Measurements from ENCODE around the gene EPB41L4A.

EPB41L4A gene

DNA sequence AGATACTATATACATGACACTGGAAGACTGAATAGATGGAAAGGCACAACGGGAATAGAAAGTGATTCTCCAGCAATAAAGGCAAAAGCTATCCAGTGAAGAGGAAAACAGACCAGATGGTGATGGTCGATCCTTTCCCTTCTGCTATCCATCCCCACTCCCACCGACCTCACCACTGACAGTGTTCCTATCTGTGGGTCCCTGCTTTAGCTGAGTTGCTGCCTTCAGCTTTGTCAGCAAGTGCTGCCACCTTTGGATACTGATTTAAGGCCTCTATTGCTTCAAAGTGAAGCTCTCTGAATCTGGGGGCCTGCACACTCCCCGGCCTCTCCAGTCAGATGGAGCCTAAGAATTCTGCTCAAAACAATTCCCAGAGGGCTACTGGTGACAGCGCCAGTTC lies 32.3 kb downstream of the EPB41L4A start:
- Histone ChIP-seq H3K4me1 (ENCODE audit: control insufficient read depth, low read depth, low read length) (peaks cover 4% of the 10 kb centered on the region), H2BK15ac (replicated peaks; ENCODE audit: low read depth) (no peak overlapping the region), H2AK5ac (ENCODE audit: low read length) (no peak overlapping the region), H3K9ac (ENCODE audit: low read length) (no peak overlapping the region), H4K5ac (ENCODE audit: low read length) (no peak overlapping the region), H2BK5ac (ENCODE audit: low read length) (no peak overlapping the region), H3K4me3 (ENCODE audit: low read length) (no peak overlapping the region), H3K27me3 (ENCODE audit: insufficient read depth, low read length, poor library complexity) (no peaks in the 10 kb centered on the region), H3K36me3 (ENCODE audit: control insufficient read depth, insufficient read depth, low read length) (no peaks in the 10 kb centered on the region), H2BK120ac (ENCODE audit: low read depth, low read length) (no peak overlapping the region), H3K79me2 (ENCODE audit: control insufficient read depth, insufficient read depth, low read length) (no peaks in the 10 kb centered on the region), H3K4me2 (ENCODE audit: low read length) (no peak overlapping the region), H3K27ac (ENCODE audit: low read depth, low read length) (no peak overlapping the region), H3K23ac (ENCODE audit: low read length) (no peak overlapping the region), H3K4ac (ENCODE audit: low read depth, low read length) (no peak overlapping the region), H3K18ac (ENCODE audit: low read length) (no peak overlapping the region), H3K79me1 (ENCODE audit: low read length) (no peaks in the 10 kb centered on the region), H3K56ac (ENCODE audit: low read length) (no peak overlapping the region), H4K8ac (ENCODE audit: low read depth, low read length) (no peak overlapping the region)
- no peak for DNase-seq
- WGBS (ENCODE audit: extremely low coverage, insufficient coverage, low lambda C conversion rate): no CpG with 5 or more reads among the region's 5 CpGs

DNA sequence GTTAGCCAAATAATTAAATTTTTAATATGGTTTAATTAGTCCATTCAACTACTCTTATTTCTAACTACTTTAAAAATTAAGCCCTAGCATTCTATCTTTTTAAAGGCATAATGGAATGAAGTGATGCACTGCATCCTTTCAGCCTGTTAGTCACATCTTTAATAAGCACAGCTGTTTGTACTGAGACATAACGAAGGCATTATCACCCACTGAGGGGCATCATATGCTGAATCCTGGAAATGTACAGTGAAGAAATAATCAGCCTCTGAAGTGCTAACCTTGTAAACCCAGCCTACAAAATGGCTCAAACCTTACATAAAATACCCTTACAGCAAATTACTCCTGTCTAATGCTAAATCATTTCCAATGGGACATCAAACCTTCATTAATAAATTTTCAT lies 33.1 kb downstream of the EPB41L4A start:
- no peak overlapping the region for H2AK5ac ChIP-seq (ENCODE audit: low read length)
- no peak for DNase-seq
- no peak overlapping the region for H3K4ac ChIP-seq (ENCODE audit: low read depth, low read length)
- WGBS (ENCODE audit: extremely low coverage, insufficient coverage, low lambda C conversion rate): no CpG with 5 or more reads among the region's 1 CpG
- no peak overlapping the region for H2BK15ac ChIP-seq (replicated peaks; ENCODE audit: low read depth)
- no peak overlapping the region for H3K4me2 ChIP-seq (ENCODE audit: low read length)
- no peak overlapping the region for H3K18ac ChIP-seq (ENCODE audit: low read length)
- no peak overlapping the region for H2BK120ac ChIP-seq (ENCODE audit: low read depth, low read length)
- H3K27ac ChIP-seq (ENCODE audit: low read depth, low read length): no peak overlapping the region
- H3K56ac ChIP-seq (ENCODE audit: low read length): no peak overlapping the region
- H3K79me2 ChIP-seq (ENCODE audit: control insufficient read depth, insufficient read depth, low read length): no peaks in the 10 kb centered on the region
- no peak overlapping the region for H2BK5ac ChIP-seq (ENCODE audit: low read length)
- H3K23ac ChIP-seq (ENCODE audit: low read length): no peak overlapping the region
- H3K27me3 ChIP-seq (ENCODE audit: insufficient read depth, low read length, poor library complexity): no peaks in the 10 kb centered on the region
- H3K4me3 ChIP-seq (ENCODE audit: low read length): no peak overlapping the region
- no peak overlapping the region for H3K9ac ChIP-seq (ENCODE audit: low read length)
- H3K79me1 ChIP-seq (ENCODE audit: low read length): no peaks in the 10 kb centered on the region
- H4K5ac ChIP-seq (ENCODE audit: low read length): no peak overlapping the region
- peaks cover 4% of the 10 kb centered on the region for H3K4me1 ChIP-seq (ENCODE audit: control insufficient read depth, low read depth, low read length)
- H3K36me3 ChIP-seq (ENCODE audit: control insufficient read depth, insufficient read depth, low read length): no peaks in the 10 kb centered on the region
- H4K8ac ChIP-seq (ENCODE audit: low read depth, low read length): no peak overlapping the region

DNA sequence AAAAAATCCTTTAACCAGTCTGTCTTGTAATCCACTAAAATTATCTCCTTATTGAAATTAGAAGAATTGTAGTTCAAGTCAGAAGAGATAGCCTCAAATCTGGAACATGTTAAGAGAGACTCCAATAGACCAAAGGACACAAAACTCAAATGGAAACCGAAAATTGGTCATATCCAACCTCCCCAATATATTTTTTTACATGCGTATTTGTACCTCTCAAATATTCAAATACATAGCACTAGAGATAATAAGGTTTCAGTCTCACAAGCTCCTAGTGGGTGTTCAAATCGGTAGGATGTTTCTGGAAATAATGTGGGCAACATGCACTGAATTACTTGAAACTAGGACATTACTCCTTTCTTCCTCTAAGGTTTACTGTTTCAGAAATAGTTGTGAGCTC lies 33.5 kb downstream of the EPB41L4A start:
- no peak overlapping the region for H3K56ac ChIP-seq (ENCODE audit: low read length)

DNA sequence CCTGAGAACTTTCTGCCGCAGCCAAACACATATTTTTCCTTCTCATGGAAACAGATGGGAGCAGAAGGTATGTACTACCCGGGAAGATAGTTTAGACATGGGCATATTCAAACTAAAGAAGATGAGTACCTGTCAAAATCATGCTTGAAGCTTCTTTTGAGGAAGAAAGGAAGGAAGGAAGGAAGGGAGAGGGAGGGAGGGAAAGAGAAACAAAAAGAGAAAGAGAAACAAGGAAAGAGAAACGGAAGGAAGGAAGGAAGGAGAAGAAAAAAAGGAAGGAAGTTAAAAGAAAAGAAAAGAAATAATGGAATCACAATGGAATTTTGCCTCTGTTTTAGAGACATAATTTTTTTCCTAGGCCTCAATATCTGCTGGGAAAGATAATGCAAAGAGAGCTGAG lies 34.6 kb downstream of the EPB41L4A start:
- DNase-seq: no peak
- Histone ChIP-seq H3K18ac (ENCODE audit: low read length) (no peak overlapping the region), H2BK5ac (ENCODE audit: low read length) (no peak overlapping the region), H4K5ac (ENCODE audit: low read length) (no peak overlapping the region), H3K4me2 (ENCODE audit: low read length) (no peak overlapping the region), H3K27ac (ENCODE audit: low read depth, low read length) (no peak overlapping the region), H3K9ac (ENCODE audit: low read length) (no peak overlapping the region), H3K4me1 (ENCODE audit: control insufficient read depth, low read depth, low read length) (peaks cover 4% of the 10 kb centered on the region), H3K23ac (ENCODE audit: low read length) (no peak overlapping the region), H2BK15ac (replicated peaks; ENCODE audit: low read depth) (no peak overlapping the region), H2BK120ac (ENCODE audit: low read depth, low read length) (no peak overlapping the region), H4K8ac (ENCODE audit: low read depth, low read length) (no peak overlapping the region), H3K4me3 (ENCODE audit: low read length) (no peak overlapping the region), H3K56ac (ENCODE audit: low read length) (no peak overlapping the region), H3K27me3 (ENCODE audit: insufficient read depth, low read length, poor library complexity) (no peaks in the 10 kb centered on the region), H3K4ac (ENCODE audit: low read depth, low read length) (no peak overlapping the region), H3K79me2 (ENCODE audit: control insufficient read depth, insufficient read depth, low read length) (no peaks in the 10 kb centered on the region), H3K79me1 (ENCODE audit: low read length) (no peaks in the 10 kb centered on the region), H3K36me3 (ENCODE audit: control insufficient read depth, insufficient read depth, low read length) (no peaks in the 10 kb centered on the region), H2AK5ac (ENCODE audit: low read length) (no peak overlapping the region)
- 80% methylated on average over 1 of the region's 3 CpGs for WGBS (ENCODE audit: extremely low coverage, insufficient coverage, low lambda C conversion rate)

More for the DNA sequence above, 33.5 kb downstream of the EPB41L4A start:
- no peak for DNase-seq
- Histone ChIP-seq H2BK120ac (ENCODE audit: low read depth, low read length) (no peak overlapping the region), H2BK15ac (replicated peaks; ENCODE audit: low read depth) (no peak overlapping the region), H3K18ac (ENCODE audit: low read length) (no peak overlapping the region), H3K27ac (ENCODE audit: low read depth, low read length) (no peak overlapping the region), H3K79me2 (ENCODE audit: control insufficient read depth, insufficient read depth, low read length) (no peaks in the 10 kb centered on the region), H3K4me3 (ENCODE audit: low read length) (no peak overlapping the region), H4K8ac (ENCODE audit: low read depth, low read length) (no peak overlapping the region), H3K9ac (ENCODE audit: low read length) (no peak overlapping the region), H3K4me1 (ENCODE audit: control insufficient read depth, low read depth, low read length) (peaks cover 4% of the 10 kb centered on the region), H3K27me3 (ENCODE audit: insufficient read depth, low read length, poor library complexity) (no peaks in the 10 kb centered on the region), H4K5ac (ENCODE audit: low read length) (no peak overlapping the region), H3K23ac (ENCODE audit: low read length) (no peak overlapping the region), H3K36me3 (ENCODE audit: control insufficient read depth, insufficient read depth, low read length) (no peaks in the 10 kb centered on the region), H3K4me2 (ENCODE audit: low read length) (no peak overlapping the region), H2AK5ac (ENCODE audit: low read length) (no peak overlapping the region), H3K4ac (ENCODE audit: low read depth, low read length) (no peak overlapping the region), H2BK5ac (ENCODE audit: low read length) (no peak overlapping the region), H3K79me1 (ENCODE audit: low read length) (no peaks in the 10 kb centered on the region)
- WGBS (ENCODE audit: extremely low coverage, insufficient coverage, low lambda C conversion rate): no CpG with 5 or more reads among the region's 3 CpGs

DNA sequence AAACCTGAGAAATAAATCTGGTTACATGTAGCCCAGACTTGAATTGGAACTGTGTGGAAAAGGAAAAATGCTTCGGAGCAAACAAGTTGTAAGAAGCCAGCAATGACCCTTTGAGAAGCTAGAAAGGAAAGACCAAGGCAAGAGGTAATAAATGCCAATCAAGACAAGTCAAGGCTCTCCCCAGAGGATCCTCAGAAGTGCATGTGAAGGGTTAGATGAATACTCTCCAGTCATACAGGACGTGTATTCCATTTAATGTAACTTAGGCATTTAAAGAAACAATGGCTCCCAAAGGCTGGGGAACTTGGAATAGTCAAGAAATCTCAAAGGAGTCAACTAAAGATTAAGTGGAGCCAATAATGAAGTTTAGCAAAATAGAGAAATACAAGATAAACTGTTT lies 36.2 kb downstream of the EPB41L4A start:
- Histone ChIP-seq H3K23ac (ENCODE audit: low read length) (no peak overlapping the region), H2BK5ac (ENCODE audit: low read length) (no peak overlapping the region), H4K5ac (ENCODE audit: low read length) (no peak overlapping the region), H2AK5ac (ENCODE audit: low read length) (no peak overlapping the region), H3K4me2 (ENCODE audit: low read length) (no peak overlapping the region), H3K18ac (ENCODE audit: low read length) (no peak overlapping the region), H3K79me2 (ENCODE audit: control insufficient read depth, insufficient read depth, low read length) (no peaks in the 10 kb centered on the region), H3K36me3 (ENCODE audit: control insufficient read depth, insufficient read depth, low read length) (no peaks in the 10 kb centered on the region), H3K27ac (ENCODE audit: low read depth, low read length) (no peak overlapping the region), H2BK120ac (ENCODE audit: low read depth, low read length) (no peak overlapping the region), H2BK15ac (replicated peaks; ENCODE audit: low read depth) (no peak overlapping the region), H3K4ac (ENCODE audit: low read depth, low read length) (no peak overlapping the region), H3K4me1 (ENCODE audit: control insufficient read depth, low read depth, low read length) (no peaks in the 10 kb centered on the region), H3K56ac (ENCODE audit: low read length) (no peak overlapping the region), H3K4me3 (ENCODE audit: low read length) (no peak overlapping the region), H4K8ac (ENCODE audit: low read depth, low read length) (no peak overlapping the region), H3K79me1 (ENCODE audit: low read length) (peaks cover 2% of the 10 kb centered on the region), H3K27me3 (ENCODE audit: insufficient read depth, low read length, poor library complexity) (no peaks in the 10 kb centered on the region), H3K9ac (ENCODE audit: low read length) (no peak overlapping the region)
- no CpG with 5 or more reads among the region's 2 CpGs for WGBS (ENCODE audit: extremely low coverage, insufficient coverage, low lambda C conversion rate)
- no peak for DNase-seq

DNA sequence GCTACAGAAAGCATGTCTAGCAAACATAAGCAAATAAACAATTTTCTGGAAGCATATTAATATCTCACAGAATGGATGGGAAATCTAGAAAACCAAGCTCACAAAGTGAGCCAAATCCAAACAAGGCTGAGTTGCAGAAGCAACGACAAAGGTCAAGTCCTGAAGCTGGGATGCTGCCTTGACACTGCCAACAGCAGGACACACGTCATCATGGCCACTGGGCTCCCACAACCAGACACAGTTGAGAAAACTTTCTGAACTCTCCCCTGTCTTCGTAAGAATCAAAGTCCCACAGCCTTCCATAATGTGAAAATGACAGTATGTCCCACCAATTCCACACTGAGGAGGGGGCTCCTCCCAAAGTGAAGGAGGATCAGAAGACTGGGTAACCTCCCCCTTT lies 37.6 kb downstream of the EPB41L4A start:
- H3K23ac ChIP-seq (ENCODE audit: low read length): peak overlapping the region; percentile 68
- H3K27ac ChIP-seq (ENCODE audit: low read depth, low read length): no peak overlapping the region
- DNase-seq: no peak
- no peak overlapping the region for H2AK5ac ChIP-seq (ENCODE audit: low read length)
- H2BK120ac ChIP-seq (ENCODE audit: low read depth, low read length): no peak overlapping the region
- H2BK5ac ChIP-seq (ENCODE audit: low read length): no peak overlapping the region
- no peak overlapping the region for H3K4me3 ChIP-seq (ENCODE audit: low read length)
- H3K27me3 ChIP-seq (ENCODE audit: insufficient read depth, low read length, poor library complexity): no peaks in the 10 kb centered on the region
- no peaks in the 10 kb centered on the region for H3K36me3 ChIP-seq (ENCODE audit: control insufficient read depth, insufficient read depth, low read length)
- H3K79me2 ChIP-seq (ENCODE audit: control insufficient read depth, insufficient read depth, low read length): no peaks in the 10 kb centered on the region
- peaks cover 2% of the 10 kb centered on the region for H3K79me1 ChIP-seq (ENCODE audit: low read length)
- no peak overlapping the region for H3K4me2 ChIP-seq (ENCODE audit: low read length)
- H3K56ac ChIP-seq (ENCODE audit: low read length): no peak overlapping the region
- no peak overlapping the region for H2BK15ac ChIP-seq (replicated peaks; ENCODE audit: low read depth)
- no CpG with 5 or more reads among the region's 3 CpGs for WGBS (ENCODE audit: extremely low coverage, insufficient coverage, low lambda C conversion rate)
- H3K4me1 ChIP-seq (ENCODE audit: control insufficient read depth, low read depth, low read length): no peaks in the 10 kb centered on the region
- H3K4ac ChIP-seq (ENCODE audit: low read depth, low read length): no peak overlapping the region
- H3K18ac ChIP-seq (ENCODE audit: low read length): no peak overlapping the region
- no peak overlapping the region for H4K8ac ChIP-seq (ENCODE audit: low read depth, low read length)
- H3K9ac ChIP-seq (ENCODE audit: low read length): no peak overlapping the region
- no peak overlapping the region for H4K5ac ChIP-seq (ENCODE audit: low read length)

Data from mesendoderm (in vitro differentiated cells).